Measurements from ENCODE around the gene KIAA0825. TPM values are rescaled to one million over a fixed set of nuclear protein-coding genes. Genes with fewer than 3 reads are reported as not detected.

Gene KIAA0825
- total RNA-seq, 3 donors from 2014 or later (not counting 1 experiment from before 2014, with no cell fraction given): 2.4 to 5.0 (median 4.8) TPM

- Mint-ChIP-seq H3K4me1 (no peaks in the 10 kb centered on the region), H3K36me3 (no peaks in the 10 kb centered on the region), H3K9me3 (peaks cover 0 to 2% of the 10 kb centered on the region in 2 donors), H3K27ac (no peak overlapping the region), H3K27me3 (ENCODE audit: low read depth in 2 of 2) (no peaks in the 10 kb centered on the region), H3K4me3 (no peak overlapping the region)
- DNase-seq (no peak), ATAC-seq (no peak)
- Histone ChIP-seq H3K27me3 (ENCODE audit: control insufficient read depth, insufficient read depth, low read length) (no peaks in the 10 kb centered on the region), H3K4me1 (ENCODE audit: control insufficient read depth, insufficient read depth, low read length) (no peaks in the 10 kb centered on the region), H3K4me3 (ENCODE audit: low read length) (no peak overlapping the region), H3K36me3 (ENCODE audit: control insufficient read depth, insufficient read depth, low read length) (no peaks in the 10 kb centered on the region), H3K27ac (ENCODE audit: low read length) (no peak overlapping the region), H3K9me3 (ENCODE audit: control insufficient read depth, insufficient read depth, low read length) (no peaks in the 10 kb centered on the region)
- TF ChIP-seq, protein P1, sequence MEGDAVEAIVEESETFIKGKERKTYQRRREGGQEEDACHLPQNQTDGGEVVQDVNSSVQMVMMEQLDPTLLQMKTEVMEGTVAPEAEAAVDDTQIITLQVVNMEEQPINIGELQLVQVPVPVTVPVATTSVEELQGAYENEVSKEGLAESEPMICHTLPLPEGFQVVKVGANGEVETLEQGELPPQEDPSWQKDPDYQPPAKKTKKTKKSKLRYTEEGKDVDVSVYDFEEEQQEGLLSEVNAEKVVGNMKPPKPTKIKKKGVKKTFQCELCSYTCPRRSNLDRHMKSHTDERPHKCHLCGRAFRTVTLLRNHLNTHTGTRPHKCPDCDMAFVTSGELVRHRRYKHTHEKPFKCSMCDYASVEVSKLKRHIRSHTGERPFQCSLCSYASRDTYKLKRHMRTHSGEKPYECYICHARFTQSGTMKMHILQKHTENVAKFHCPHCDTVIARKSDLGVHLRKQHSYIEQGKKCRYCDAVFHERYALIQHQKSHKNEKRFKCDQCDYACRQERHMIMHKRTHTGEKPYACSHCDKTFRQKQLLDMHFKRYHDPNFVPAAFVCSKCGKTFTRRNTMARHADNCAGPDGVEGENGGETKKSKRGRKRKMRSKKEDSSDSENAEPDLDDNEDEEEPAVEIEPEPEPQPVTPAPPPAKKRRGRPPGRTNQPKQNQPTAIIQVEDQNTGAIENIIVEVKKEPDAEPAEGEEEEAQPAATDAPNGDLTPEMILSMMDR (IDR thresholded peaks at IDR 0.05): no peak
- intact Hi-C loops (cut with micrococcal nuclease): no loop called here
These were observed 244.1 kb downstream of the KIAA0825 start for GRCh38 chr5:94374336-94374735.

GRCh38 chr5:94367900-94368299 is 250.5 kb downstream of the KIAA0825 start:
- TF ChIP-seq, protein P1 (IDR thresholded peaks at IDR 0.05): no peak
- Histone ChIP-seq H3K27me3 (ENCODE audit: control insufficient read depth, insufficient read depth, low read length) (no peaks in the 10 kb centered on the region), H3K4me3 (ENCODE audit: low read length) (no peak overlapping the region), H3K36me3 (ENCODE audit: control insufficient read depth, insufficient read depth, low read length) (no peaks in the 10 kb centered on the region), H3K9me3 (ENCODE audit: control insufficient read depth, insufficient read depth, low read length) (no peaks in the 10 kb centered on the region), H3K4me1 (ENCODE audit: control insufficient read depth, insufficient read depth, low read length) (no peaks in the 10 kb centered on the region), H3K27ac (ENCODE audit: low read length) (no peak overlapping the region)
- no peak overlapping the region for H3K27ac Mint-ChIP-seq
- H3K9me3 Mint-ChIP-seq: no peaks in the 10 kb centered on the region
- DNase-seq (no peak), ATAC-seq (no peak)
- WGBS (ENCODE audit: insufficient coverage): 96% methylated on average over 2 of the region's 2 CpGs
- no peaks in the 10 kb centered on the region for H3K36me3 Mint-ChIP-seq
- H3K27me3 Mint-ChIP-seq (ENCODE audit: low read depth in 2 of 2): no peaks in the 10 kb centered on the region
- no peaks in the 10 kb centered on the region for H3K4me1 Mint-ChIP-seq
- intact Hi-C loops (cut with micrococcal nuclease): no loop called here
- H3K4me3 Mint-ChIP-seq: no peak overlapping the region

GRCh38 chr5:94366811-94367210 is 251.6 kb downstream of the KIAA0825 start:
- H3K9me3 Mint-ChIP-seq: no peaks in the 10 kb centered on the region
- no peak overlapping the region for H3K27ac Mint-ChIP-seq
- WGBS (ENCODE audit: insufficient coverage): 98% methylated on average over 4 of the region's 4 CpGs
- H3K27ac ChIP-seq (ENCODE audit: low read length): no peak overlapping the region
- no peaks in the 10 kb centered on the region for H3K27me3 Mint-ChIP-seq (ENCODE audit: low read depth in 2 of 2)
- no peak overlapping the region for H3K4me3 Mint-ChIP-seq
- no peaks in the 10 kb centered on the region for H3K36me3 ChIP-seq (ENCODE audit: control insufficient read depth, insufficient read depth, low read length)
- no peaks in the 10 kb centered on the region for H3K27me3 ChIP-seq (ENCODE audit: control insufficient read depth, insufficient read depth, low read length)
- no peak for DNase-seq
- TF ChIP-seq, protein P1 (IDR thresholded peaks at IDR 0.05): no peak
- H3K9me3 ChIP-seq (ENCODE audit: control insufficient read depth, insufficient read depth, low read length): no peaks in the 10 kb centered on the region
- H3K4me3 ChIP-seq (ENCODE audit: low read length): no peak overlapping the region
- no peaks in the 10 kb centered on the region for H3K4me1 ChIP-seq (ENCODE audit: control insufficient read depth, insufficient read depth, low read length)
- ATAC-seq: no peak
- H3K4me1 Mint-ChIP-seq: no peaks in the 10 kb centered on the region
- H3K36me3 Mint-ChIP-seq: no peaks in the 10 kb centered on the region
- intact Hi-C loops (cut with micrococcal nuclease): no loop called here

DNA sequence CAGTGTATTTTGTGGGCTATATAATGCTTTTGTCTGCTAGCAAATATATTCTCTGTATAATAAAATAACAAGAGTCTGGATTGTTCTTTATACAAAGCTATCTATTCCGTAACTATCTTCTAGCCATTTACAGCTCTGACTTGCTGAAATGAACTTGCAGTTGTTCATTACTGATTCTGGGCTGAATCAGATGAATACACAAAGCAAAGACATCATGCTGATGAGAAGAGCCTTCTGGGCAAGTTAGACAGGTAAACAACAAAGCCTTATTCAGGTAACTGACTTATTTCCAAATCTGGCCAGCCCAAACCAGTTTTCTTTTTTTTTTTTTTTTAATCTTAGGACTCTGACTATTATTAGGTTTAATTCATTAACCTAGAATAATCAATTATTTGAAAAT is 255.5 kb downstream of the KIAA0825 start:
- Mint-ChIP-seq H3K27ac (no peak overlapping the region), H3K9me3 (no peaks in the 10 kb centered on the region), H3K27me3 (ENCODE audit: low read depth in 2 of 2) (no peaks in the 10 kb centered on the region), H3K36me3 (no peaks in the 10 kb centered on the region), H3K4me1 (no peaks in the 10 kb centered on the region), H3K4me3 (no peak overlapping the region)
- TF ChIP-seq, protein P1 (IDR thresholded peaks at IDR 0.05): no peak
- H3K27ac ChIP-seq (ENCODE audit: low read length): no peak overlapping the region
- no peaks in the 10 kb centered on the region for H3K27me3 ChIP-seq (ENCODE audit: control insufficient read depth, insufficient read depth, low read length)
- ATAC-seq (no peak), DNase-seq (no peak)
- no peaks in the 10 kb centered on the region for H3K36me3 ChIP-seq (ENCODE audit: control insufficient read depth, insufficient read depth, low read length)
- no peak overlapping the region for H3K4me3 ChIP-seq (ENCODE audit: low read length)
- 100% methylated on average over 1 of the region's 1 CpG for WGBS (ENCODE audit: insufficient coverage)
- H3K4me1 ChIP-seq (ENCODE audit: control insufficient read depth, insufficient read depth, low read length): no peaks in the 10 kb centered on the region
- intact Hi-C loops (cut with micrococcal nuclease): no loop called here
- H3K9me3 ChIP-seq (ENCODE audit: control insufficient read depth, insufficient read depth, low read length): no peaks in the 10 kb centered on the region

Data from natural killer cell (primary cell).